Mesenteric fat pad (tissue), 1 donor: ENCODE data around the gene GJA4. TPM values are rescaled to one million over a fixed set of nuclear protein-coding genes. Genes with fewer than 3 reads are reported as not detected.
"Not testable (repeated sequence)": the region's sequence is repeated elsewhere in the genome, so short reads cannot be mapped to it uniquely, and the experiment has no call there.

Source experiments
- DNase-seq: peaks from one replicate; pipeline ENCODE4 v3.0.0-alpha.2; 2020; ENCODE audit warnings: low spot score
- total RNA-seq: library from RNA; stranded (reverse); fragmentation: NEBNext Ultra II Directional; extraction: Animal tissue kit (Norgen Biotek cat#: 25700); gene quantifications from one replicate; pipeline ENCODE4 v1.2.1, GENCODE V29; 2021
- donor health status: DM: yes; HTN: yes; CAD: no.

Gene GJA4
- total RNA-seq, 1 donor from 2014 or later = 26.4 TPM

DNA sequence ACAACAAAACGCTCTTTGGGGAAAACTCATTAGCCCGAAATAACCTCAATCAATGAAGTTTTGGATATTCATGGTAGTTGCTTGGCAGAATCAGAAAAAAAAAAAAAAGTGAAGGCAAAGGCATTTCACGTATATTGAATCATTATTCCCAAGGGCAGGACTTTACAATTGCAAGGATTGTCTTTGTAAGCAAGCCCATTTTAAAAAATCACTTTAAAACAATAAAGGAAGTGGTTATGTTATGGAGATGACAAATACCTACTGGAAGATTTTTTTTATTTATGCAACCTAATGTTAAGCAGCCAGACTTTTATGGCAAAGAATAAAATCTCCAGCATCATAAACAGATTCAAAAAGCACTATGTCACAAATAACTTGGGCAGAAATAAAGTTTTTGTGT is 23.9 kb upstream of the GJA4 start:
- no peak for DNase-seq

DNA sequence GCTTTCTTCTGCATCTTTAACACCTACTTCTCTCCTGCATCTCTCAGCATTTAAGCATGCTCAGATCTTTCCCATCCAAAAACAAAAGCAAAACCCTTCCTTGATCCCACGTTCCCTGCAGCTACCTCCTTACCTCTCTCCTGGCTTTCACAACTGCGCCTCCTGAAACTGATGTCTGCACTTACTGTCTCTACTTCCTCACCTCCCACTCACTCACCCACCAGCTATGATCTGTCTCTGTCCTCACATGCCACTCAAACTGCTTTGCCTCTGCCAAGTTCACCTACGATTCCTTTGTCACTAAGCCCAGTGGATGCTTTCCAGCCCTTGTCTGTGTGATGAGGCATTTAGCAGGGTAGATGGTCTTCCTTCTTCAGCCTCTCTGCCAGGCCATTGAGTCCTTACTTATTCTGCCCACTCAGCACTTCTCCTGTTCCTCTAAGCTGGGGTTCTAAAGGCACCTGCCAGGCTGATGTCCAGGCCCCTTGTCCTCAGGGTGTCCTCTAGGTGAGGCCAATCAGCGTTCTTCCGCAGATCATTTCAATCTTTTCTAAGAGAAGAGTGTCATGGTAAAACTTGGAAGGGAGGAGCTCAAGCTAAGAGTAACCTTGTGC is 21.8 kb upstream of the GJA4 start:
- no peak for DNase-seq

DNA sequence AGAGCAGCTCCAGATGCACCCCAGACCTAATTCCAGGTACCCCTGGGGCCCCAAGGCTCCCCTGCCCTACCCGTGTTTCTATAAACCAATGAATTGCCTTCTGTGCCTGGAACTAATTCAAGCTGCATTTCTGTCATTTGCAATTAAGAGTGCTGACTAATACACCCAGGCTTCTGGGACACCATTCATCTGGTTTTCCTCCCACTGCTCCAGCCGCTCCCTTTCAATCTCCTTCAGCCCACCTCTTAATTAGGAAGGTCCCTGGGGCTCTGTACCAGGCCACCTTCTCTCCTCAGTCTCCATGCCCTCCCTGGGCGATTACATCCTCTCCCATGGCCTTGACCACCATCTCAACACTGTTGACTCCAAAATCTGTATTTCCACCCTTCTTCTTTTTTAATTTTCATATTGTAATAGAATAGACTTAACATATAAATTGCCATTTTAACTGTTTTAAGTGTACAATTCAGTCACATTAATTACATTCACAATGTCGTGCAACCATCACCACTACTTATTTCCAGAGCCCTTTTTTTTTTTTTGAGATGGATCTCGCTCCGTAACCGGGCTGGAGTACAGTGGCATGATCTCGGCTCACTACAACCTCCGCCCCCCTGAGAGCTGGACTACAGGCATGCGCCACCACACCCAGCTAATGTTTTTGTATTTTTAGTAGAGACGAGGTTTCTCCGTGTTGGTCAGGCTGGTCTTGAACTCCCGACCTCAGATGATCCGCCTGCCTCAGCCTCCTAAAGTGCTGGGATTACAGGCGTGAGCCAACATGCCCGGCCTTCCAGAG is 21.0 kb upstream of the GJA4 start:
- no peak for DNase-seq

DNA sequence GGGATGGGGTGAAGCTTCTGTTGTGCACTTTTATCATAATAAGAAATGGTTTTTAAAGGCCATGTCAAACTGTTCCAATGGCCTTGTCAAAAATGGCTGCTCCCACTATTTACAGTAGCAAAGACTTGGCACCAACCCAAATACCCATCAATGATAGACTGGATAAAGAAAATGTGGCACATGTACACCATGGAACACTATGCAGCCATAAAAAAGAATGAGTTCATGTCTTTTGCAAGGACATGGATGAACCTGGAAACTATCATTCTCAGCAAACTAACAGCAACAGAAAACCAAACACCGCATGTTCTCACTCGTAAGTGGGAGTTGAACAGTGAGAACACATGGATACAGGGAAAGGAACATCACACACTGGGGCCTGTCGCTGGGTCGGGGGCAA is 19.7 kb upstream of the GJA4 start:
- DNase-seq = not testable (repeated sequence)

DNA sequence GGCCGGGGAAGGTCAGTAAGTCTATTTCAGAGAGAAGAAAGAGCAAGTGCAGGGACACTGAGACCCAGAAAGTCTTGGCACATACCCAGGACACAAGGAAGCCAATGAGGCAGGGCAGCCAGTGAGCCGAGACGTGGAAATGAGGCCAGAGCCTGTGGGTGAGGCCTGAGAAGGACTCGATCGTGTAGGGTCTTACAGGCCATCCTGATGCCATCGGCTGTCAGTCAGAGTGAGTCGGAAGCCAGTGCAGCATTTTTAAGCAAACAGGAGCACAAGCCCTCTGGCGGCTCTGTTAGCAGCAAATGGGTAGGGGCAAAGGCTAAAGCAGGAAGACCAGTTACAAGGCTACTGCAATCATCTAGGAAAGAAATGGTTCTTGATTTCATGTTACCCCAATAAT is 17.8 kb upstream of the GJA4 start:
- no peak for DNase-seq

DNA sequence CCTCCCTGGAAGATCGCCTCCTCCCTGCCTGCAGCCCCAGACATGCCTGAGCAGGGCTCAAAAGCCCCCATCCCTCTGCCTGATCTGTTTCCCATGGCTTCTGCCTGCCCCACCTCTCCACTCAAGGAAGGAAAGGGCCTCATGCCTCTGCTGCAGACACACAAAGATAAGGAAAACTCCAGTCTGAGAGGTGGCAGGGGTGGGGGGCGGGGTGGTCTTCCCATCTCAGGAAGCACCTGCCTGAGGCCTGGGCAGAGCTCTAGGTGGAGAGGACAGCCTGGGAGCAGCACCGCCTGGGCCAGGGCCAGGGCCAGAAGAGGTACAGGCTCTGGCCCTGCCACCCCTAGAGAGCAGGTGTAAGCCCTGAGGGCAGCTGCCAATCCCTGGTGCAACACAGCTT is 15.9 kb upstream of the GJA4 start:
- DNase-seq = peak; percentile 67

DNA sequence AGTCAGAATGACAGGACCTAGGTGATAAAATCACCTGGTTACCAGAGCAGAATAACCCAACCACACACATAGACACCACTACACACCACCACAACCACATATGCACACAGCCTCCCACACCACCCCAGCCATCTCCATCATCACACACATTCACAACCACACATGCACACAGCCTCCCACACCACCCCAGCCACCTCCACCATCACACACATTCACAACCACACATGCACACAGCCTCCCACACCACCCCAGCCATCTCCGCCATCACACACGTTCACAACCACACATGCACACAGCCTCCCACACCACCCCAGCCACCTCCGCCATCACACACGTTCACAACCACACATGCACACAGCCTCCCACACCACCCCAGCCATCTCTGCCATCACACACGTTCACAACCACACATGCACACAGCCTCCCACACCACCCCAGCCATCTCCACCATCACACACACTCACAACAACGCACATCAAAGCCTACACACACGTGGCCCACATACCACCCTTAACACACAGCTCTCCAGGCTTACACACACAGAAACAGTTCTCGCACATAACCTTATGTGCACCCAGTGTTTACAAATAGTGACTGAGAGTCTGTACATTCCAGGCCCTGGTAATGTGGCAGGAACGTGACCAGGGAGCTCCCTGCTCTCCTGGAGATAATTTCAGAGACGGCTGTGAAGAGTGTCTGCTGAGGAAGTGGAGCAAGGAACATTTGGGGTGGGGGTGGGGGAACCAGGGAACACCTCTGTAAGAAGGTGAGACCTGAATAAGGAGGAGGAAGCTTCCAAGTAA is 15.1 kb upstream of the GJA4 start:
- peak; percentile 35 for DNase-seq

DNA sequence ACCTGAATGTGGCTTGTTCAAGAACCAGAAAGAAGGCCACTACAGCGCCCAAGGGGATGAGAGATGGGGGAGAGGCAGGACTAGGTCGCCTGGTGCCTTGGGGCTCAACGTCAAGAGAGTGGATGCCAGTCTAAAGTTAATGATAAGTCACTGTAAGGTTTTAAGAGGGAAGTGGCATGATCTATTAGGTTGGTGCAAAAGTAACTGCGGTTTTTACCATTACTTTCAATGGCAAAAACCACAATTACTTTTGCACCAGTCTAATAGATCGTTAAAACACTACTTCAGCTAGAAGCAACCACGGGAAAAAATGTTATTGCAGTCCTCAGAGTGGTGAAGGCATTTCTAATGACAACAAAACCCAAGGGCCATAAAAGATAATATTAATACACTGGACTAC is 14.4 kb upstream of the GJA4 start:
- DNase-seq = peak; percentile 28

DNA sequence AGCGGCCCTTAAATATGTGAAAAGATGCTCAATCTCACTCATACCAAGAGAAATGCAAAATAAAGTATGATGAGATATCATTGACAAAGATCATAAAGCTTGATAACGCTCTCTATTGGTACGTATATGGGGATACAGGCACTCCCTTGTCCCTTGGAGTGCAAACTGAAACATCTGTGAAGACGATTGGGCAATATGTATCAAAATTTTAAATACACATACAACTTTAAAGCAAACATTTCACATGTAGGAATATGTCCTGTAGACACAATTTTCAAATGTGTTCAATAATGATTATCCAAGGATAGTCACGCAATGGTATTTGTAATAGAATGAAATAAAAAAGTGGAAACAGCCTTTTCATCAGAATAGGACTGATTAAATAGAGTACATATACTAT is 13.8 kb upstream of the GJA4 start:
- DNase-seq = no peak

DNA sequence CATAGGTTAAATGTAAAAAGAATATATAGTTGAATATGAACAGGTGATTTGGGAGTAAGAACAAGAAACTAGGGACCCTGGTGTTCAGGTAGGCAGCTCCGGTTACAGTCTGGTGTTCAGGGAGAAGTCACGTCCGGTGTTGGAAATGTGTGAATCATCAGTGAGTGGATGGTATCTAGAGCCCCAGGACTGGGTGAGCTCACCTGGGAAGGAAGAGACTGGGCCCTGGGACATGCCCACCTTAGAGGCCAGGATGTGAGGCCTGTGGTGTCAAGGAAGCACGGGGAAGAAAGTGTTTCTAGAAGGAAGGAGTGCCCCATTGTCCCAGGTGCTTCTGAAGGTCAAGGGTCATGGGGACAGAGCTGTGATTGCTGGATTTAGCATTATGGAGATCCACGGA is 13.3 kb upstream of the GJA4 start:
- peak; percentile 24 for DNase-seq

DNA sequence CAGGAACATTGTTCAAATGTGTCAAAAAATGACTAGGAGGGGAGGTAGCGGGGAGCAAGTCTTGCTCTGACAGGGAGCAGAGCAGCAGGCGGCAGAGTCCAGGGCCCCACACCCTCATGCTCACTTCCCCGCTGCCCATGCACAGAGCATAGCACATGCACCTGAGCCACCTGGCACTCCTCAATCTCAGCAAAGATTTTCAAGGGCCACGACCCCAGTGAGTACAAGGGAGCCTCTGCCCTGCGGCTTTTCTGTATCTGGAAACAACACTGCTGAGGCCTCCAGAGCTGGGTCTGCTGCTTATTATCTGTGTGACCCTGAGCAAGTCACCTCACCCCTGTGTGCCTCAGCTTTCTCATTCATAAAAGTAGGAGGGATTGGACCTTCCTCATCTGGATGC is 12.8 kb upstream of the GJA4 start:
- DNase-seq = peak; percentile 59

DNA sequence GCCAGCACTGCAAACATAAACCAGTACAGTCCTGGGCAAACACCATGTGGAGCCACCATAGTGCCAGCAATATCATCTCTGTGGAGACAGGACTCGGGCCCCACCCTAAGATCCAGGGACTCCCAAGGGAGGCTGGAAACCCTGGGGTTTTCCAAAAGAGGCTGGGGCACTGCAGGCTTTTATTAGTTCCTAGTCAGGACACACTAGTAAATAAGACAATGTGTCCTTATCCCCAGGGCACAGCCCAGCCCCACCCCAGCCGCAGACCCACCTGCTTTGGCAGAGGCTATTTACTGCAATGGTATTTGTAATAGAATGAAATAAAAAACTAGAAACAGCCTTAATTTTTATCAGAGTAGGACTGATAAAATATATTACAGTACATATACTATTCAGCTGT is 12.3 kb upstream of the GJA4 start:
- peak; percentile 68 for DNase-seq

DNA sequence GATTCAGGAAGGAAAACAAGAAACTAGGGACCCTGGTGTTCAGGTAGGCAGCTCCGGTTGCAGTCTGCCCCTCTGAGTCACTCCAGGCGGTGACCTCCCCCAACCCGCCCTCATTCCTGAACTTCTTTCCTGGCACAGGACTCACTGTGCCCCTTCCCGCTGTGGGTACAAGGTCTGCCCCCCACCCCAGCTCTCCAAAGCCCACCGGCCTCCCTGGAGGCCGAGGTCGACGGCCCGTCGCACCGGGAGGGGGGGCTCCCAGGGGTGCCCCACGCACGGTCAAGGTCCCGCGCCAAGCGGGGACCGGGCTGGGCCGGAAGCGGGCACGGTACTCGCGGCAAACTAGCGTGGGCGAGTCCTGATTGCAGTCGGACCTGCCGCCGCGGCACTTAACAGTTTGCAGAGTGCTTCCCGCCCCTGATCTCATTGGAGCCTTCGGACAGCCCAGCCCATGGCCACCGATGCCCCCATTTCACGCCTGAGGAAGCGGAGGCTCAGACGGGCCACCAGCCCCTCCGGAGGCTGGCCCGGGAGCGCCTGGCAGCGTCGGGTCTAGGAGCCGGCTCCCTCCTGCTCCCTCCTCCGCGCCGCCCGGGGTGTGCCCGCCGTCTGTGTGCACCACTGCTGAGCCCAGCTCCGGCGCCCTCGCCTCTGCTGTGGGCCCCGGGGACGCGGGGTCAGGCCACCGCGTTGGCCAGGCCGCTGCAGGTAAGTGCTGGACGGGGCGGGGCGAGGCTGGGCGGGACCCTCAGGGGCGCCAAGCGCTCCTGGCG is 11.5 kb upstream of the GJA4 start, which contains the start of gene GJB3:
GJB3 (plus strand) TSS at position 144 of the 773 bp plus-strand sequence. CDS start 3,549 bp downstream, outside the sequence.
- DNase-seq = peak; percentile 87

DNA sequence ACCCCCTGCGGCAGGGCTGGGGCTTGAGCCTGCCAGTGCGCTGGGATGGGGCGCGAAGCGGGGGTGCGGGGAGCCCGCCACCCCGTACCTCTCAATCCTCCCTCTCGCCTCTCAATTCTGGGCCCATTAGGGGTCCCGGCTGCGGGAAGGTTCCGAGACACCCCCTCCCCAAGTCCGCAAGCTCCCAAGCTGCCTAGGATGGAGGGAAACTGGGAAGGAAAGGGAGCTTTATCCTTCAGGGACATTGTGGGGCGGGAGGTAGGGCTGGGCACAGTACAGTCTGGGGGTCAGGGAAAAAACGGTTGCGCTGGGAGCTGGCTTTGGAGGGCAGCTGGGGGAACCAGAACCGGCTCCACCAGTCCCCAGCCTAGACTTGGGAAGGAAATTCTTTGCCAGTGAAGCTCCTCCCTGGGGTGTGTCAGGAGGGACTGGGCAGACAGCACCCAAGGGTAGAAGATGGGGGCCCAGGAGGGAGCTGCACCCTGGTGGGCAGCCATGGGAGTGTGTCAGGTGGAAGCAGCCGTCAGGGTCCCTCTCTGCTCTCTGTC is 10.9 kb upstream of the GJA4 start:
- DNase-seq = peak; percentile 76

DNA sequence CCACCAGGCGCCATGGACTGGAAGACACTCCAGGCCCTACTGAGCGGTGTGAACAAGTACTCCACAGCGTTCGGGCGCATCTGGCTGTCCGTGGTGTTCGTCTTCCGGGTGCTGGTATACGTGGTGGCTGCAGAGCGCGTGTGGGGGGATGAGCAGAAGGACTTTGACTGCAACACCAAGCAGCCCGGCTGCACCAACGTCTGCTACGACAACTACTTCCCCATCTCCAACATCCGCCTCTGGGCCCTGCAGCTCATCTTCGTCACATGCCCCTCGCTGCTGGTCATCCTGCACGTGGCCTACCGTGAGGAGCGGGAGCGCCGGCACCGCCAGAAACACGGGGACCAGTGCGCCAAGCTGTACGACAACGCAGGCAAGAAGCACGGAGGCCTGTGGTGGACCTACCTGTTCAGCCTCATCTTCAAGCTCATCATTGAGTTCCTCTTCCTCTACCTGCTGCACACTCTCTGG is 8.0 kb upstream of the GJA4 start:
- peak; percentile 87 for DNase-seq

DNA sequence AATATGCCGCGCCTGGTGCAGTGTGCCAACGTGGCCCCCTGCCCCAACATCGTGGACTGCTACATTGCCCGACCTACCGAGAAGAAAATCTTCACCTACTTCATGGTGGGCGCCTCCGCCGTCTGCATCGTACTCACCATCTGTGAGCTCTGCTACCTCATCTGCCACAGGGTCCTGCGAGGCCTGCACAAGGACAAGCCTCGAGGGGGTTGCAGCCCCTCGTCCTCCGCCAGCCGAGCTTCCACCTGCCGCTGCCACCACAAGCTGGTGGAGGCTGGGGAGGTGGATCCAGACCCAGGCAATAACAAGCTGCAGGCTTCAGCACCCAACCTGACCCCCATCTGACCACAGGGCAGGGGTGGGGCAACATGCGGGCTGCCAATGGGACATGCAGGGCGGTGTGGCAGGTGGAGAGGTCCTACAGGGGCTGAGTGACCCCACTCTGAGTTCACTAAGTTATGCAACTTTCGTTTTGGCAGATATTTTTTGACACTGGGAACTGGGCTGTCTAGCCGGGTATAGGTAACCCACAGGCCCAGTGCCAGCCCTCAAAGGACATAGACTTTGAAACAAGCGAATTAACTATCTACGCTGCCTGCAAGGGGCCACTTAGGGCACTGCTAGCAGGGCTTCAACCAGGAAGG is 7.4 kb upstream of the GJA4 start:
- DNase-seq = peak; percentile 73

DNA sequence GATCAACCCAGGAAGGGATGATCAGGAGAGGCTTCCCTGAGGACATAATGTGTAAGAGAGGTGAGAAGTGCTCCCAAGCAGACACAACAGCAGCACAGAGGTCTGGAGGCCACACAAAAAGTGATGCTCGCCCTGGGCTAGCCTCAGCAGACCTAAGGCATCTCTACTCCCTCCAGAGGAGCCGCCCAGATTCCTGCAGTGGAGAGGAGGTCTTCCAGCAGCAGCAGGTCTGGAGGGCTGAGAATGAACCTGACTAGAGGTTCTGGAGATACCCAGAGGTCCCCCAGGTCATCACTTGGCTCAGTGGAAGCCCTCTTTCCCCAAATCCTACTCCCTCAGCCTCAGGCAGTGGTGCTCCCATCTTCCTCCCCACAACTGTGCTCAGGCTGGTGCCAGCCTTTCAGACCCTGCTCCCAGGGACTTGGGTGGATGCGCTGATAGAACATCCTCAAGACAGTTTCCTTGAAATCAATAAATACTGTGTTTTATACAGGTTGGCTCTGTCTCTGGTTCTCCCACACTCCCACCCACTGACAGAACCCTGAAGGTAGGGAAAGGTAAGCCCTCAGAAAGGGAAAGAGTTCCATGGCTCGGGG is 6.8 kb upstream of the GJA4 start:
- peak; percentile 49 for DNase-seq

DNA sequence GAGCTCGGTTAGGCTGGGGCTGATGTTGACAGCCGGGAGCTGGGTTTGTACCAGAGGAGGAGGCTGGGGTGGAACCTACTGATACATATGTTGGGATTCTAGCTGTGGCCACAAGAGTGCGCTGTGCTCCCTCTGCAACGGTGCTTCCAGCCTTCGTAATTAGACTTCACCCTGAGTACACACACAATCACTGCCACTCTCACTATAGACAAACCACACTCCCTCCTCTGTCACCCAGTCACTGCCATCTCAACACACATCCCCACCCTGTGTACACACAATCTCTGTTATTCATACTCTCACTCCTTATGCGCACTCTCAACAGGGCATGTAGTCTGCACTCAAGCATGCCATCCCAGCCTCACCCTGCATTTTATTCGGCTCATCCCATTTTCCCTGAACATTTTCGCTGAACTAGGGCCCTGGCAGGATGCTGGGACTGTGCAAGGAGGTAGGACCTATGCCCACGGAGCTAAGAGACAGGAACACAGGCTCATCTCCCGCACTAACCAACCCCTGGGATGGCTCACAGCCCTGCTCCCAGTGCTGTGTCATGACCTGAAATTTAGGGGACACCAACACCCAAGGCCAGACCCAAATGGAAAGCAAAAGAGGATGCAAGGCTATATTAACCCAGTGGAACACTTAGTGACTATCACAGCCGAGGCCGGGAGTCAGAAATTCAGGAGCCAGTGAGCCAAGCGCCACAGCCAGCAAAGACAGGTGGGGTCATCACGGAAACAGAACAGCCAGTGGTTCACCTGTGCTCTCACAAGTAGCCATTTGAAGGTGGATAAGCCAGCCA is 6.1 kb upstream of the GJA4 start:
- peak; percentile 88 for DNase-seq
